ENCODE data around the gene MMP24OS. TPM values are rescaled to one million over a fixed set of nuclear protein-coding genes. Genes with fewer than 3 reads are reported as not detected.

MMP24OS gene
- total and polyA plus RNA-seq, 4 donors: 5.2 to 16.0 (median 10.3) TPM

- DNase-seq (ENCODE audit: low spot score): no peak
- no peak overlapping the region for H3K9ac ChIP-seq (ENCODE audit: low read depth in 1 of 2, low read length in 2 of 2)
- TF ChIP-seq GABPA (IDR thresholded peaks at IDR 0.05 in 1 of 2, conservative IDR thresholded peaks at IDR 0.05 in 1 of 2) (no peak), FOXA2 (IDR thresholded peaks at IDR 0.05) (no peak), SP1 (IDR thresholded peaks at IDR 0.05) (no peak), REST (IDR thresholded peaks at IDR 0.05) (no peak), FOXA1 (IDR thresholded peaks at IDR 0.05) (no peak)
- WGBS: 93% methylated on average over 12 of the region's 12 CpGs
- peaks cover 0 to 25% (median 19%) of the 10 kb centered on the region in 4 donors for H3K4me1 ChIP-seq (ENCODE audit: control insufficient read depth in 4 of 4, insufficient read depth in 4 of 4, low read length in 3 of 4)
- no peak overlapping the region for H3K27ac ChIP-seq (ENCODE audit: low read depth in 1 of 2, low read length in 2 of 2)
- H3K36me3 ChIP-seq (ENCODE audit: control insufficient read depth in 4 of 4, insufficient read depth in 3 of 4, low read depth in 1 of 4, low read length in 3 of 4): peaks cover 0 to 6% (median 0%) of the 10 kb centered on the region in 4 donors
- H3K4me3 ChIP-seq (ENCODE audit: low read depth in 1 of 3, low read length in 3 of 3): no peak overlapping the region
- H3K27me3 ChIP-seq (ENCODE audit: control insufficient read depth in 4 of 4, insufficient read depth in 4 of 4, low read length in 3 of 4): no peaks in the 10 kb centered on the region
- H3K9me3 ChIP-seq (ENCODE audit: control insufficient read depth in 4 of 4, low read length in 3 of 4): no peaks in the 10 kb centered on the region
These were observed 28.0 kb upstream of the MMP24OS start for GRCh38 chr20:35305682-35306556.

GRCh38 chr20:35304956-35305355 is 27.0 kb upstream of the MMP24OS start:
- H3K9me3 ChIP-seq (ENCODE audit: control insufficient read depth in 4 of 4, low read length in 3 of 4): no peaks in the 10 kb centered on the region
- H3K4me3 ChIP-seq (ENCODE audit: low read depth in 1 of 3, low read length in 3 of 3): no peak overlapping the region
- TF ChIP-seq EGR1 (IDR thresholded peaks at IDR 0.05; ENCODE audit: low read depth in 2 of 2) (no peak), CTCF (IDR thresholded peaks at IDR 0.05; ENCODE audit: low read depth, low read length, missing input control) (no peak), ZBTB33 (IDR thresholded peaks at IDR 0.05) (no peak), HNF4G (IDR thresholded peaks at IDR 0.05) (no peak), NR2F2 (IDR thresholded peaks at IDR 0.05) (no peak), FOXA1 (IDR thresholded peaks at IDR 0.05) (no peak), SP1 (IDR thresholded peaks at IDR 0.05) (no peak), FOXA2 (IDR thresholded peaks at IDR 0.05) (no peak), RAD21 (IDR thresholded peaks at IDR 0.05) (no peak), TAF1 (conservative IDR thresholded peaks at IDR 0.05) (no peak), ATF3 (IDR thresholded peaks at IDR 0.05) (no peak), REST (IDR thresholded peaks at IDR 0.05) (no peak), HNF4A (conservative IDR thresholded peaks at IDR 0.05) (no peak), RXRA (IDR thresholded peaks at IDR 0.05) (no peak), YY1 (IDR thresholded peaks at IDR 0.05) (no peak), JUND (IDR thresholded peaks at IDR 0.05) (no peak), MAX (IDR thresholded peaks at IDR 0.05) (no peak), GABPA (IDR thresholded peaks at IDR 0.05 in 1 of 2, conservative IDR thresholded peaks at IDR 0.05 in 1 of 2) (no peak)
- no peak overlapping the region for H3K9ac ChIP-seq (ENCODE audit: low read depth in 1 of 2, low read length in 2 of 2)
- H3K27ac ChIP-seq (ENCODE audit: low read depth in 1 of 2, low read length in 2 of 2): no peak overlapping the region
- peaks cover 0 to 25% (median 19%) of the 10 kb centered on the region in 4 donors for H3K4me1 ChIP-seq (ENCODE audit: control insufficient read depth in 4 of 4, insufficient read depth in 4 of 4, low read length in 3 of 4)
- DNase-seq (ENCODE audit: low spot score): no peak
- H3K36me3 ChIP-seq (ENCODE audit: control insufficient read depth in 4 of 4, insufficient read depth in 3 of 4, low read depth in 1 of 4, low read length in 3 of 4): peaks cover 0 to 6% (median 0%) of the 10 kb centered on the region in 4 donors
- WGBS: 94% methylated on average over 6 of the region's 6 CpGs
- H3K27me3 ChIP-seq (ENCODE audit: control insufficient read depth in 4 of 4, insufficient read depth in 4 of 4, low read length in 3 of 4): no peaks in the 10 kb centered on the region
